ENCODE results near the gene RPS14. TPM values are rescaled to one million over a fixed set of nuclear protein-coding genes. Genes with fewer than 3 reads are reported as not detected.

RPS14 gene
- total and polyA plus RNA-seq, 2 of the 4 experiments (the other 2 are of a cell fraction), result 6,296 to 7,310 TPM

GRCh38 chr5:150448952-150449516 is 505 bp downstream of the RPS14 start (continued):
- TF ChIP-seq NFE2L2 (IDR thresholded peaks at IDR 0.05; ENCODE audit: low read depth, low read length), result no peak

- Histone ChIP-seq H3K18ac (ENCODE audit: low read depth, low read length) (no peak overlapping the region; the same call in 1 of the 2 replicates), H3K79me1 (ENCODE audit: low read depth in 1 of 2, low read length in 2 of 2) (peaks cover 34 to 59% of the 10 kb centered on the region in 2 experiments), H3K9me1 (ENCODE audit: insufficient read depth, low read length) (peaks cover 9% of the 10 kb centered on the region), H3K9ac (ENCODE audit: low read depth, low read length) (peak overlapping the region; percentile 99), H3K4me3 (ENCODE audit: insufficient read depth, low read depth, low read length) (peak overlapping the region; percentile 81), H2BK15ac (ENCODE audit: low read depth, low read length) (no peak overlapping the region), H3K36me3 (ENCODE audit: control insufficient read depth, insufficient read depth, low read length) (peaks cover 48% of the 10 kb centered on the region), H3K23ac (ENCODE audit: low read depth, low read length) (peak overlapping the region; percentile 94), H3K4me1 (ENCODE audit: control insufficient read depth, insufficient read depth, low read length) (peaks cover 4% of the 10 kb centered on the region), H2BK20ac (ENCODE audit: low read depth, low read length) (no peak overlapping the region), H2AFZ (replicated peaks; ENCODE audit: low read length, poor library complexity) (no peak overlapping the region), H2AK9ac (replicated peaks; ENCODE audit: low read depth, low read length, poor library complexity) (peak overlapping the region; percentile 38), H3K4me2 (ENCODE audit: low read depth, low read length) (peak overlapping the region; percentile 85), H2BK5ac (ENCODE audit: low read depth, low read length, poor library complexity, severe bottlenecking) (peak overlapping the region; percentile 83), H3K9me3 (ENCODE audit: control insufficient read depth, insufficient read depth, low read length) (no peaks in the 10 kb centered on the region), H3K4ac (ENCODE audit: low read depth, low read length) (peak overlapping the region; percentile 94; the same call in 1 of the 2 replicates), H3K27me3 (ENCODE audit: control insufficient read depth, insufficient read depth, low read length) (no peaks in the 10 kb centered on the region), H4K91ac (ENCODE audit: insufficient read depth, low read depth, low read length) (peak overlapping the region; percentile 80; the same call in 1 of the 2 replicates), H3K56ac (ENCODE audit: extremely low read depth, insufficient read depth, low read length) (peak overlapping the region; percentile 95), H2BK120ac (ENCODE audit: low read depth, low read length) (no peak overlapping the region), H4K8ac (ENCODE audit: low read depth in 2 of 2, low read length in 2 of 2) (peak overlapping the region; percentile 87 to 99; a peak in 3 of 4 replicates), H4K5ac (ENCODE audit: low read depth, low read length) (no peak overlapping the region), H3K27ac (ENCODE audit: insufficient read depth, low read length) (peak overlapping the region; percentile 97), H4K20me1 (ENCODE audit: insufficient read depth, low read length) (peaks cover 62% of the 10 kb centered on the region), H2AK5ac (ENCODE audit: low read depth, low read length) (peak overlapping the region; percentile 98), H3K14ac (replicated peaks; ENCODE audit: low read depth, low read length) (peak overlapping the region; percentile 96)
- ChIA-PET CTCF (interaction anchor here (0.9 kb wide), 1 partner anchor 10 kb away, joined by 4 read pairs; no protein-coding TSS in a partner anchor), POLR2A (ENCODE audit: unreplicated experiment) (no interaction called here)
- no TSS peak for BruUV-seq (replicated peaks)
- DNase-seq, result no peak
- no CpG with 5 or more reads among the region's 4 CpGs for WGBS, 2 experiments (ENCODE audit: extremely low coverage in 2 of 2, insufficient read length in 1 of 2)
- dilution Hi-C loops (cut with HindIII; ENCODE audit: low sequenced_read_pairs, unreplicated experiment), result no loop called here
- intact Hi-C loops (cut with micrococcal nuclease), result no loop called here
- peak; percentile 2; the same call in 1 of the 2 replicates for ATAC-seq (ENCODE audit: low read depth)
- in situ Hi-C loops (cut with MboI; ENCODE audit: low sequenced_read_pairs), result loop anchor here (25.0 kb wide), 2 partner anchors 611 to 811 kb away; no protein-coding TSS in a partner anchor
- TF ChIP-seq NFE2L2 (IDR thresholded peaks at IDR 0.05; ENCODE audit: low read depth, low read length) (no peak), ELK1 (IDR thresholded peaks at IDR 0.05; ENCODE audit: borderline replicate concordance, low read depth, low read length) (no peak), FOS (IDR thresholded peaks at IDR 0.05; ENCODE audit: low read depth, low read length) (no peak), RAD21 (IDR thresholded peaks at IDR 0.05; ENCODE audit: low read length) (no peak), CHD1 (IDR thresholded peaks at IDR 0.05; ENCODE audit: low read depth, low read length) (no peak), USF2 (IDR thresholded peaks at IDR 0.05; ENCODE audit: low read depth, low read length) (no peak), SMC3 (IDR thresholded peaks at IDR 0.05; ENCODE audit: low read depth, low read length) (no peak), MAFK (IDR thresholded peaks at IDR 0.05; ENCODE audit: low read depth, low read length) (no peak), POLR2A (IDR thresholded peaks at IDR 0.05; ENCODE audit: low read depth, low read length) (no peak), MAZ (IDR thresholded peaks at IDR 0.05; ENCODE audit: borderline replicate concordance, low read depth, low read length) (no peak), MXI1 (IDR thresholded peaks at IDR 0.05; ENCODE audit: borderline replicate concordance, low read depth, low read length) (no peak), CEBPB (IDR thresholded peaks at IDR 0.05; ENCODE audit: low read depth, low read length) (no peak), RFX5 (IDR thresholded peaks at IDR 0.05; ENCODE audit: low read depth, low read length) (no peak)
Observed at GRCh38 chr5:150448334-150448733, 1.2 kb downstream of the RPS14 start.
